ENCODE results near the gene EBF3.

EBF3 gene

GRCh38 chr10:129877773-129878371, 86.2 kb downstream of the EBF3 start:
- no peaks in the 10 kb centered on the region for H3K9me3 ChIP-seq (ENCODE audit: insufficient read depth, low read length)
- H3K4me1 ChIP-seq (ENCODE audit: insufficient read depth, insufficient read length), result no peaks in the 10 kb centered on the region
- no peak overlapping the region for H3K9ac ChIP-seq (ENCODE audit: insufficient read length, low read depth)
- DNase-seq (ENCODE audit: low read depth, low spot score), result no peak
- no peak for TF ChIP-seq ZNF274 (IDR thresholded peaks at IDR 0.05; ENCODE audit: low read depth, low read length)
- no peak for TF ChIP-seq SUZ12 (IDR thresholded peaks at IDR 0.05; ENCODE audit: extremely low read depth, insufficient read depth, insufficient read length)
- no peak for TF ChIP-seq YY1 (IDR thresholded peaks at IDR 0.05; ENCODE audit: insufficient read depth, insufficient read length)
- H3K27me3 ChIP-seq (ENCODE audit: insufficient read depth, insufficient read length), result no peaks in the 10 kb centered on the region
- no peak overlapping the region for H3K4me3 ChIP-seq (ENCODE audit: insufficient read length, low read depth)
- H3K36me3 ChIP-seq (ENCODE audit: insufficient read depth, insufficient read length, low read length), result no peaks in the 10 kb centered on the region

- Histone ChIP-seq H3K9ac (ENCODE audit: insufficient read length, low read depth) (no peak overlapping the region), H3K36me3 (ENCODE audit: insufficient read depth, insufficient read length, low read length) (no peaks in the 10 kb centered on the region), H3K27me3 (ENCODE audit: insufficient read depth, insufficient read length) (no peaks in the 10 kb centered on the region), H3K4me1 (ENCODE audit: insufficient read depth, insufficient read length) (no peaks in the 10 kb centered on the region), H3K4me3 (ENCODE audit: insufficient read length, low read depth) (no peak overlapping the region), H3K9me3 (ENCODE audit: insufficient read depth, low read length) (no peaks in the 10 kb centered on the region)
- TF ChIP-seq SUZ12 (IDR thresholded peaks at IDR 0.05; ENCODE audit: extremely low read depth, insufficient read depth, insufficient read length), result no peak
- no peak for TF ChIP-seq YY1 (IDR thresholded peaks at IDR 0.05; ENCODE audit: insufficient read depth, insufficient read length)
- no peak for TF ChIP-seq ZNF274 (IDR thresholded peaks at IDR 0.05; ENCODE audit: low read depth, low read length)
- DNase-seq (ENCODE audit: low read depth, low spot score), result no peak
Measured at GRCh38 chr10:129876838-129877237, 87.2 kb downstream of the EBF3 start.

- TF ChIP-seq YY1 (IDR thresholded peaks at IDR 0.05; ENCODE audit: insufficient read depth, insufficient read length) (no peak), SUZ12 (IDR thresholded peaks at IDR 0.05; ENCODE audit: extremely low read depth, insufficient read depth, insufficient read length) (no peak), ZNF274 (IDR thresholded peaks at IDR 0.05; ENCODE audit: low read depth, low read length) (no peak)
- Histone ChIP-seq H3K9me3 (ENCODE audit: insufficient read depth, low read length) (no peaks in the 10 kb centered on the region), H3K4me3 (ENCODE audit: insufficient read length, low read depth) (no peak overlapping the region), H3K36me3 (ENCODE audit: insufficient read depth, insufficient read length, low read length) (no peaks in the 10 kb centered on the region), H3K4me1 (ENCODE audit: insufficient read depth, insufficient read length) (peaks cover 2% of the 10 kb centered on the region), H3K9ac (ENCODE audit: insufficient read length, low read depth) (no peak overlapping the region), H3K27me3 (ENCODE audit: insufficient read depth, insufficient read length) (no peaks in the 10 kb centered on the region)
- DNase-seq (ENCODE audit: low read depth, low spot score), result no peak
Measured at GRCh38 chr10:129875993-129876726, 87.9 kb downstream of the EBF3 start.

GRCh38 chr10:129873351-129873750, 90.7 kb downstream of the EBF3 start:
- Histone ChIP-seq H3K36me3 (ENCODE audit: insufficient read depth, insufficient read length, low read length) (no peaks in the 10 kb centered on the region), H3K9ac (ENCODE audit: insufficient read length, low read depth) (no peak overlapping the region), H3K4me1 (ENCODE audit: insufficient read depth, insufficient read length) (peaks cover 11% of the 10 kb centered on the region), H3K4me3 (ENCODE audit: insufficient read length, low read depth) (no peak overlapping the region), H3K27me3 (ENCODE audit: insufficient read depth, insufficient read length) (no peaks in the 10 kb centered on the region), H3K9me3 (ENCODE audit: insufficient read depth, low read length) (no peaks in the 10 kb centered on the region)
- TF ChIP-seq ZNF274 (IDR thresholded peaks at IDR 0.05; ENCODE audit: low read depth, low read length) (no peak), YY1 (IDR thresholded peaks at IDR 0.05; ENCODE audit: insufficient read depth, insufficient read length) (no peak), SUZ12 (IDR thresholded peaks at IDR 0.05; ENCODE audit: extremely low read depth, insufficient read depth, insufficient read length) (no peak)
- DNase-seq (ENCODE audit: low read depth, low spot score), result no peak

- Histone ChIP-seq H3K27me3 (ENCODE audit: insufficient read depth, insufficient read length) (no peaks in the 10 kb centered on the region), H3K4me3 (ENCODE audit: insufficient read length, low read depth) (no peak overlapping the region), H3K9me3 (ENCODE audit: insufficient read depth, low read length) (no peaks in the 10 kb centered on the region), H3K9ac (ENCODE audit: insufficient read length, low read depth) (no peak overlapping the region), H3K4me1 (ENCODE audit: insufficient read depth, insufficient read length) (peaks cover 15% of the 10 kb centered on the region), H3K36me3 (ENCODE audit: insufficient read depth, insufficient read length, low read length) (no peaks in the 10 kb centered on the region)
- no peak for TF ChIP-seq YY1 (IDR thresholded peaks at IDR 0.05; ENCODE audit: insufficient read depth, insufficient read length)
- no peak for TF ChIP-seq ZNF274 (IDR thresholded peaks at IDR 0.05; ENCODE audit: low read depth, low read length)
- DNase-seq (ENCODE audit: low read depth, low spot score), result no peak
Measured at GRCh38 chr10:129871966-129872365, 92.1 kb downstream of the EBF3 start.

GRCh38 chr10:129870961-129871621, 93.0 kb downstream of the EBF3 start:
- Histone ChIP-seq H3K4me3 (ENCODE audit: insufficient read length, low read depth) (no peak overlapping the region), H3K9ac (ENCODE audit: insufficient read length, low read depth) (no peak overlapping the region), H3K4me1 (ENCODE audit: insufficient read depth, insufficient read length) (peaks cover 15% of the 10 kb centered on the region), H3K9me3 (ENCODE audit: insufficient read depth, low read length) (no peaks in the 10 kb centered on the region), H3K36me3 (ENCODE audit: insufficient read depth, insufficient read length, low read length) (no peaks in the 10 kb centered on the region), H3K27me3 (ENCODE audit: insufficient read depth, insufficient read length) (no peaks in the 10 kb centered on the region)
- no peak for DNase-seq (ENCODE audit: low read depth, low spot score)
- TF ChIP-seq SUZ12 (IDR thresholded peaks at IDR 0.05; ENCODE audit: extremely low read depth, insufficient read depth, insufficient read length), result no peak
- no peak for TF ChIP-seq ZNF274 (IDR thresholded peaks at IDR 0.05; ENCODE audit: low read depth, low read length)
- no peak for TF ChIP-seq YY1 (IDR thresholded peaks at IDR 0.05; ENCODE audit: insufficient read depth, insufficient read length)

GRCh38 chr10:129870474-129870757, 93.7 kb downstream of the EBF3 start:
- Histone ChIP-seq H3K9ac (ENCODE audit: insufficient read length, low read depth) (no peak overlapping the region), H3K27me3 (ENCODE audit: insufficient read depth, insufficient read length) (no peaks in the 10 kb centered on the region), H3K4me3 (ENCODE audit: insufficient read length, low read depth) (no peak overlapping the region), H3K4me1 (ENCODE audit: insufficient read depth, insufficient read length) (peaks cover 15% of the 10 kb centered on the region), H3K9me3 (ENCODE audit: insufficient read depth, low read length) (no peaks in the 10 kb centered on the region), H3K36me3 (ENCODE audit: insufficient read depth, insufficient read length, low read length) (no peaks in the 10 kb centered on the region)
- TF ChIP-seq SUZ12 (IDR thresholded peaks at IDR 0.05; ENCODE audit: extremely low read depth, insufficient read depth, insufficient read length), result no peak
- no peak for TF ChIP-seq YY1 (IDR thresholded peaks at IDR 0.05; ENCODE audit: insufficient read depth, insufficient read length)
- no peak for TF ChIP-seq ZNF274 (IDR thresholded peaks at IDR 0.05; ENCODE audit: low read depth, low read length)
- no peak for DNase-seq (ENCODE audit: low read depth, low spot score)
